GM12878 (cell line): ENCODE results near the gene GPR61. TPM values are rescaled to one million over a fixed set of nuclear protein-coding genes. Genes with fewer than 3 reads are reported as not detected.

ENCODE experiments used
- ATAC-seq: fragments of 200-7000 bp; cut with Tn5 transposase; 3 replicates; pipeline ENCODE4 v1.9.1; 2020; ENCODE audit warnings: mild to moderate bottlenecking, moderate library complexity
- BruUV-seq: library from RNA; stranded (reverse); fragments of 400-500 nt; replicated peaks from 2 replicates; lab custom pipeline; 2021; lab: Mats Ljungman, UMichigan
- CTCF ChIA-PET: fragments of 300-600 bp; sonication (Branson Sonifier 250); formaldehyde crosslinking; extraction: SDS; loops from one replicate; lab custom pipeline; 2021; ENCODE audit warnings: inconsistent platforms; lab: Yijun Ruan, JAX
- POLR2A ChIA-PET: fragments of 350-600 bp; formaldehyde crosslinking; extraction: SDS; loops from one replicate; lab custom pipeline; 2021; ENCODE audit warnings: inconsistent platforms; lab: Charles Lee
- RAD21 ChIA-PET: fragments of 300-600 bp; sonication (Branson Sonifier 250); formaldehyde crosslinking; loops from one replicate; lab custom pipeline; 2023; ENCODE audit warnings: antibody characterized with exemption; ENCODE audit not compliant: unreplicated experiment; lab: Charles Lee
- SMC1A ChIA-PET: fragments of 300-600 bp; sonication (Branson Sonifier 250); formaldehyde crosslinking; loops from one replicate; lab custom pipeline; 2023; ENCODE audit not compliant: unreplicated experiment, uncharacterized antibody; lab: Charles Lee
- DNase-seq: peaks from one replicate; pipeline ENCODE4 v3.0.0-alpha.2; 2011; ENCODE audit warnings: low read depth, low spot score
- FAIRE-seq: peaks from 3 replicates; lab custom pipeline; 2011; peaks lifted over from hg19 to GRCh38; lab: Jason Lieb, UNC
- H2AFZ ChIP-seq: 2 replicates; pipeline ENCODE4 v1.6.0; 2011; ENCODE audit warnings: low read depth, low read length, control low read depth; ENCODE audit not compliant: control insufficient read depth
- H3K27ac ChIP-seq: 2 replicates; pipeline ENCODE4 v1.5.1; 2011; ENCODE audit warnings: control low read depth; ENCODE audit not compliant: control insufficient read depth, insufficient read depth
- H3K27me3 ChIP-seq, 2 experiments: replicated peaks in 1 of 2; 2 replicates each; pipeline versions ENCODE4 v1.6.0 to v1.6.1; 2011; ENCODE audit warnings: low read length in 1 of 2; ENCODE audit not compliant: control insufficient read depth in 2 of 2, insufficient read depth in 2 of 2
- H3K36me3 ChIP-seq, 2 experiments: 2 replicates each; pipeline ENCODE4 v1.5.1; 2011; ENCODE audit warnings: low read length in 1 of 2; ENCODE audit not compliant: control insufficient read depth in 2 of 2, insufficient read depth in 2 of 2
- H3K4me1 ChIP-seq: 2 replicates; pipeline ENCODE4 v1.6.1; 2011; ENCODE audit warnings: mild to moderate bottlenecking, low read length, moderate library complexity, mixed read lengths; ENCODE audit not compliant: control insufficient read depth, insufficient read depth
- H3K4me2 ChIP-seq: 2 replicates; pipeline ENCODE4 v1.6.0; 2011; ENCODE audit warnings: control low read depth; ENCODE audit not compliant: control insufficient read depth, insufficient read depth
- H3K4me3 ChIP-seq: fragments of 200-600 bp; sonication (generic); 2 replicates; pipeline ENCODE4 v1.5.1; 2016
- H3K79me2 ChIP-seq: 2 replicates; pipeline ENCODE4 v1.6.0; 2011; ENCODE audit warnings: low read length; ENCODE audit not compliant: control insufficient read depth, insufficient read depth
- H3K9ac ChIP-seq: 2 replicates; pipeline ENCODE4 v1.8.0; 2011; ENCODE audit warnings: low read length, control low read depth, mixed read lengths; ENCODE audit not compliant: control insufficient read depth, insufficient read depth
- H3K9me3 ChIP-seq: replicated peaks from 3 replicates; pipeline ENCODE4 v1.5.1; 2011; ENCODE audit warnings: mild to moderate bottlenecking, low read length; ENCODE audit not compliant: control insufficient read depth, insufficient read depth
- H4K20me1 ChIP-seq: 2 replicates; pipeline ENCODE4 v1.6.0; 2011; ENCODE audit not compliant: control insufficient read depth, insufficient read depth
- SREBF1 ChIP-seq: IDR thresholded peaks from 2 replicates; pipeline ENCODE4 v1.6.1; 2012; ENCODE audit warnings: mild to moderate bottlenecking, low read length
- WGBS: methylation state at CpG from one replicate; pipeline ENCODE4 v1.1.6; 2016; ENCODE audit warnings: low lambda C conversion rate; ENCODE audit not compliant: insufficient replicate concordance, insufficient coverage; ENCODE audit errors: missing lambda C conversion rate; 5-methylcytosine and 5-hydroxymethylcytosine counted together
- in situ Hi-C: fragments of 300-500 bp; cut with MboI; formaldehyde crosslinking; loops from 9 replicates; pipeline ENCODE4 v1.14.3; 2018; ENCODE audit warnings: mixed read lengths
- intact Hi-C: fragments of 100-400 bp; cut with micrococcal nuclease; formaldehyde crosslinking; loops from one replicate; pipeline ENCODE4 v1.14.2; 2022; ENCODE audit not compliant: unreplicated experiment
- polyA plus RNA-seq, 11 experiments: library from polyadenylated mRNA; depleted of rRNA in 4 of 11; unstranded in 6 of 11; stranded (reverse) in 5 of 11; fragments of >200 nt; fragmentation: Nextera tagmentation in 4 of 11; fragmentation: Illumina TruSeq in 1 of 11; extraction: Ambion mirVana in 4 of 11; extraction: Trizol in 1 of 11; gene quantifications; 1 replicate in 1 of 11; 2 replicates in 10 of 11; pipeline versions ENCODE4 v1.2.1 to v1.2.3, GENCODE V29; 2011 to 2016; ENCODE audit warnings: inconsistent platforms in 2 of 11, missing spikeins in 2 of 11, low read depth in 1 of 11
- small RNA-seq: library from RNA; depleted of rRNA; stranded (forward); fragments of <200 nt; gene quantifications from one replicate; pipeline ENCODE3, GENCODE V24; 2014
- total RNA-seq, 4 experiments: library from RNA; depleted of rRNA in 3 of 4; stranded (reverse); fragments of >200 nt in 3 of 4; fragmentation: Illumina TruSeq in 1 of 4; extraction: Trizol in 1 of 4; gene quantifications; 2 replicates each; pipeline versions ENCODE4 v1.2.1 to v1.2.3, GENCODE V29; 2013 to 2021

Gene GPR61
- total and polyA plus RNA-seq, 10 of the 15 experiments (the other 5 are each of a cell fraction or from before 2014, with no cell fraction given): 0.19 to 1.1 (median 0.35) TPM; not detected in 2

- ATAC-seq (no peak), FAIRE-seq (no peak), DNase-seq (no peak)
- Histone ChIP-seq H2AFZ (no peak overlapping the region), H3K4me3 (no peak overlapping the region), H3K79me2 (no peaks in the 10 kb centered on the region), H3K4me1 (no peaks in the 10 kb centered on the region), H3K27me3 (no peaks in the 10 kb centered on the region), H3K9me3 (no peaks in the 10 kb centered on the region), H3K36me3 (peaks cover 0 to 16% of the 10 kb centered on the region in 2 experiments; a peak in 3 of 4 replicates), H3K4me2 (no peak overlapping the region), H4K20me1 (no peaks in the 10 kb centered on the region), H3K27ac (no peak overlapping the region), H3K9ac (no peak overlapping the region)
- ChIA-PET CTCF (interaction anchor here (0.6 to 0.7 kb wide), 2 partner anchors 63 to 404 kb away, joined by 3 read pairs; no protein-coding TSS in a partner anchor), SMC1A (no interaction called here), POLR2A (no interaction called here), RAD21 (interaction anchor here (1.3 kb wide), 1 partner anchor 49 kb away, joined by 3 read pairs; no protein-coding TSS in a partner anchor)
- in situ Hi-C loops: no loop called here
- intact Hi-C loops: no loop called here
- BruUV-seq: no TSS peak
- TF ChIP-seq SREBF1: no peak
- 91% methylated on average over 2 of the region's 2 CpGs for WGBS
Observed at GRCh38 chr1:109595531-109595930, 55.9 kb downstream of the GPR61 start.

Small RNA genes lying within 50 kb of the gene (small RNA-seq; reads per million reads assigned to genes)
- not detected for gene RNU6V

Other genes with a start within 250 kb of the GPR61 start
Only the 7 nearest of the 16 such genes appear.
- gene SYPL2, start 73.3 kb upstream of the GPR61 start, total RNA-seq (2014; rRNA removed): not detected in 2 replicates
- gene SYPL2, start 73.3 kb upstream of the GPR61 start, total RNA-seq (2014; rRNA removed; fragmentation: Illumina TruSeq; extraction: Trizol): 0.04 TPM in 1 of 2 replicates, not detected in the other
- gene SYPL2, start 73.3 kb upstream of the GPR61 start, total RNA-seq (2021): 0.08 TPM in 1 of 2 replicates, not detected in the other
- gene SYPL2, start 73.3 kb upstream of the GPR61 start, polyA plus RNA-seq (2011; rRNA removed): 0.04 and 0.11 TPM in 2 replicates
- 0.06 and 0.08 TPM in 2 replicates for gene SYPL2, start 73.3 kb upstream of the GPR61 start, polyA plus RNA-seq (2014; fragmentation: Illumina TruSeq; extraction: Trizol)
- gene SYPL2, start 73.3 kb upstream of the GPR61 start, polyA plus RNA-seq (2014; fragmentation: Nextera tagmentation; extraction: Ambion mirVana): under 1 TPM in 1 of 2 experiments, not detected in 1; 0.05 TPM
- 0.03 and 0.09 TPM in 2 replicates for gene SYPL2, start 73.3 kb upstream of the GPR61 start, polyA plus RNA-seq (2014; rRNA removed)
- under 1 TPM in 1 of 2 experiments, not detected in 1; 0.04 TPM for gene SYPL2, start 73.3 kb upstream of the GPR61 start, polyA plus RNA-seq (2016; fragmentation: Nextera tagmentation; extraction: Ambion mirVana)
- 5.0 and 5.5 TPM in 2 replicates for gene ATXN7L2, start 56.0 kb upstream of the GPR61 start, total RNA-seq (2014; rRNA removed)
- 2.8 TPM in 2 replicates for gene ATXN7L2, start 56.0 kb upstream of the GPR61 start, total RNA-seq (2014; rRNA removed; fragmentation: Illumina TruSeq; extraction: Trizol)
- gene ATXN7L2, start 56.0 kb upstream of the GPR61 start, total RNA-seq (2021): 7.4 and 8.3 TPM in 2 replicates
- 2.0 and 4.4 TPM in 2 replicates for gene ATXN7L2, start 56.0 kb upstream of the GPR61 start, polyA plus RNA-seq (2011; rRNA removed)
- gene ATXN7L2, start 56.0 kb upstream of the GPR61 start, polyA plus RNA-seq (2014; fragmentation: Illumina TruSeq; extraction: Trizol): 1.4 and 3.3 TPM in 2 replicates
- gene ATXN7L2, start 56.0 kb upstream of the GPR61 start, polyA plus RNA-seq (2014; fragmentation: Nextera tagmentation; extraction: Ambion mirVana): under 1 TPM; 0.27 to 0.80 TPM
- gene ATXN7L2, start 56.0 kb upstream of the GPR61 start, polyA plus RNA-seq (2014; rRNA removed): 6.2 and 7.4 TPM in 2 replicates
- gene ATXN7L2, start 56.0 kb upstream of the GPR61 start, polyA plus RNA-seq (2016; fragmentation: Nextera tagmentation; extraction: Ambion mirVana): 1 to 10 TPM; 5.8 to 7.3 TPM
- 3.3 TPM in 2 replicates for gene CYB561D1, start 45.8 kb upstream of the GPR61 start, total RNA-seq (2014; rRNA removed)
- 2.5 and 3.2 TPM in 2 replicates for gene CYB561D1, start 45.8 kb upstream of the GPR61 start, total RNA-seq (2014; rRNA removed; fragmentation: Illumina TruSeq; extraction: Trizol)
- gene CYB561D1, start 45.8 kb upstream of the GPR61 start, total RNA-seq (2021): 5.9 and 6.2 TPM in 2 replicates
- 7.5 and 9.0 TPM in 2 replicates for gene CYB561D1, start 45.8 kb upstream of the GPR61 start, polyA plus RNA-seq (2011; rRNA removed)
- gene CYB561D1, start 45.8 kb upstream of the GPR61 start, polyA plus RNA-seq (2014; fragmentation: Illumina TruSeq; extraction: Trizol): 3.4 and 3.7 TPM in 2 replicates
- 1 to 10 TPM in 1 of 2 experiments, under 1 TPM in 1; 0.68 to 1.0 TPM for gene CYB561D1, start 45.8 kb upstream of the GPR61 start, polyA plus RNA-seq (2014; fragmentation: Nextera tagmentation; extraction: Ambion mirVana)
- 5.0 and 5.5 TPM in 2 replicates for gene CYB561D1, start 45.8 kb upstream of the GPR61 start, polyA plus RNA-seq (2014; rRNA removed)
- 1 to 10 TPM; 3.2 to 3.3 TPM for gene CYB561D1, start 45.8 kb upstream of the GPR61 start, polyA plus RNA-seq (2016; fragmentation: Nextera tagmentation; extraction: Ambion mirVana)
- 0.06 and 0.22 TPM in 2 replicates for gene AMIGO1, start 30.1 kb upstream of the GPR61 start, total RNA-seq (2014; rRNA removed)
- gene AMIGO1, start 30.1 kb upstream of the GPR61 start, total RNA-seq (2014; rRNA removed; fragmentation: Illumina TruSeq; extraction: Trizol): 0.04 and 0.09 TPM in 2 replicates
- 0.27 and 0.28 TPM in 2 replicates for gene AMIGO1, start 30.1 kb upstream of the GPR61 start, total RNA-seq (2021)
- 0.08 and 0.10 TPM in 2 replicates for gene AMIGO1, start 30.1 kb upstream of the GPR61 start, polyA plus RNA-seq (2011; rRNA removed)
- gene AMIGO1, start 30.1 kb upstream of the GPR61 start, polyA plus RNA-seq (2014; fragmentation: Illumina TruSeq; extraction: Trizol): 0.07 and 0.11 TPM in 2 replicates
- gene AMIGO1, start 30.1 kb upstream of the GPR61 start, polyA plus RNA-seq (2014; fragmentation: Nextera tagmentation; extraction: Ambion mirVana): under 1 TPM; 0.02 to 0.11 TPM
- 0.11 TPM in 1 of 2 replicates, not detected in the other for gene AMIGO1, start 30.1 kb upstream of the GPR61 start, polyA plus RNA-seq (2014; rRNA removed)
- gene AMIGO1, start 30.1 kb upstream of the GPR61 start, polyA plus RNA-seq (2016; fragmentation: Nextera tagmentation; extraction: Ambion mirVana): under 1 TPM; 0.08 to 0.26 TPM
- gene GNAI3, start 8.7 kb downstream of the GPR61 start, total RNA-seq (2014; rRNA removed): 8.0 and 9.9 TPM in 2 replicates
- 9.7 and 9.8 TPM in 2 replicates for gene GNAI3, start 8.7 kb downstream of the GPR61 start, total RNA-seq (2014; rRNA removed; fragmentation: Illumina TruSeq; extraction: Trizol)
- gene GNAI3, start 8.7 kb downstream of the GPR61 start, total RNA-seq (2021): 7.3 and 7.7 TPM in 2 replicates
- gene GNAI3, start 8.7 kb downstream of the GPR61 start, polyA plus RNA-seq (2011; rRNA removed): 9.4 and 15.3 TPM in 2 replicates
- gene GNAI3, start 8.7 kb downstream of the GPR61 start, polyA plus RNA-seq (2014; fragmentation: Illumina TruSeq; extraction: Trizol): 7.9 and 9.6 TPM in 2 replicates
- 1 to 10 TPM; 6.2 TPM for gene GNAI3, start 8.7 kb downstream of the GPR61 start, polyA plus RNA-seq (2014; fragmentation: Nextera tagmentation; extraction: Ambion mirVana)
- 4.7 and 5.9 TPM in 2 replicates for gene GNAI3, start 8.7 kb downstream of the GPR61 start, polyA plus RNA-seq (2014; rRNA removed)
- gene GNAI3, start 8.7 kb downstream of the GPR61 start, polyA plus RNA-seq (2016; fragmentation: Nextera tagmentation; extraction: Ambion mirVana): 10 to 100 TPM; 12.0 to 13.8 TPM
- 0.23 and 0.38 TPM in 2 replicates for gene GNAT2, start 79.7 kb downstream of the GPR61 start, total RNA-seq (2014; rRNA removed)
- gene GNAT2, start 79.7 kb downstream of the GPR61 start, total RNA-seq (2014; rRNA removed; fragmentation: Illumina TruSeq; extraction: Trizol): 0.31 and 0.69 TPM in 2 replicates
- gene GNAT2, start 79.7 kb downstream of the GPR61 start, total RNA-seq (2021): 0.85 and 0.92 TPM in 2 replicates
- gene GNAT2, start 79.7 kb downstream of the GPR61 start, polyA plus RNA-seq (2011; rRNA removed): 0.30 and 0.54 TPM in 2 replicates
- gene GNAT2, start 79.7 kb downstream of the GPR61 start, polyA plus RNA-seq (2014; fragmentation: Illumina TruSeq; extraction: Trizol): 0.26 and 0.59 TPM in 2 replicates
- under 1 TPM; 0.08 to 0.77 TPM for gene GNAT2, start 79.7 kb downstream of the GPR61 start, polyA plus RNA-seq (2014; fragmentation: Nextera tagmentation; extraction: Ambion mirVana)
- gene GNAT2, start 79.7 kb downstream of the GPR61 start, polyA plus RNA-seq (2014; rRNA removed): 0.28 and 0.36 TPM in 2 replicates
- gene GNAT2, start 79.7 kb downstream of the GPR61 start, polyA plus RNA-seq (2016; fragmentation: Nextera tagmentation; extraction: Ambion mirVana): 1 to 10 TPM in 1 of 2 experiments, under 1 TPM in 1; 0.46 to 1.3 TPM
- 43.4 and 49.9 TPM in 2 replicates for gene AMPD2, start 80.0 kb downstream of the GPR61 start, total RNA-seq (2014; rRNA removed)
- 19.0 and 19.5 TPM in 2 replicates for gene AMPD2, start 80.0 kb downstream of the GPR61 start, total RNA-seq (2014; rRNA removed; fragmentation: Illumina TruSeq; extraction: Trizol)
- 66.5 and 75.9 TPM in 2 replicates for gene AMPD2, start 80.0 kb downstream of the GPR61 start, total RNA-seq (2021)
- gene AMPD2, start 80.0 kb downstream of the GPR61 start, polyA plus RNA-seq (2011; rRNA removed): 9.9 and 30.0 TPM in 2 replicates
- gene AMPD2, start 80.0 kb downstream of the GPR61 start, polyA plus RNA-seq (2014; fragmentation: Illumina TruSeq; extraction: Trizol): 11.8 and 30.9 TPM in 2 replicates
- gene AMPD2, start 80.0 kb downstream of the GPR61 start, polyA plus RNA-seq (2014; fragmentation: Nextera tagmentation; extraction: Ambion mirVana): 1 to 10 TPM; 2.0 to 3.0 TPM
- 40.9 and 44.4 TPM in 2 replicates for gene AMPD2, start 80.0 kb downstream of the GPR61 start, polyA plus RNA-seq (2014; rRNA removed)
- 10 to 100 TPM; 31.8 to 33.1 TPM for gene AMPD2, start 80.0 kb downstream of the GPR61 start, polyA plus RNA-seq (2016; fragmentation: Nextera tagmentation; extraction: Ambion mirVana)